ENCODE measurements around the gene DYSF. TPM values are rescaled to one million over a fixed set of nuclear protein-coding genes. Genes with fewer than 3 reads are reported as not detected.

DYSF gene
- polyA plus RNA-seq, 1 donor (not counting 4 experiments of a cell fraction or from before 2014, with no cell fraction given): 8.2 TPM

DNA sequence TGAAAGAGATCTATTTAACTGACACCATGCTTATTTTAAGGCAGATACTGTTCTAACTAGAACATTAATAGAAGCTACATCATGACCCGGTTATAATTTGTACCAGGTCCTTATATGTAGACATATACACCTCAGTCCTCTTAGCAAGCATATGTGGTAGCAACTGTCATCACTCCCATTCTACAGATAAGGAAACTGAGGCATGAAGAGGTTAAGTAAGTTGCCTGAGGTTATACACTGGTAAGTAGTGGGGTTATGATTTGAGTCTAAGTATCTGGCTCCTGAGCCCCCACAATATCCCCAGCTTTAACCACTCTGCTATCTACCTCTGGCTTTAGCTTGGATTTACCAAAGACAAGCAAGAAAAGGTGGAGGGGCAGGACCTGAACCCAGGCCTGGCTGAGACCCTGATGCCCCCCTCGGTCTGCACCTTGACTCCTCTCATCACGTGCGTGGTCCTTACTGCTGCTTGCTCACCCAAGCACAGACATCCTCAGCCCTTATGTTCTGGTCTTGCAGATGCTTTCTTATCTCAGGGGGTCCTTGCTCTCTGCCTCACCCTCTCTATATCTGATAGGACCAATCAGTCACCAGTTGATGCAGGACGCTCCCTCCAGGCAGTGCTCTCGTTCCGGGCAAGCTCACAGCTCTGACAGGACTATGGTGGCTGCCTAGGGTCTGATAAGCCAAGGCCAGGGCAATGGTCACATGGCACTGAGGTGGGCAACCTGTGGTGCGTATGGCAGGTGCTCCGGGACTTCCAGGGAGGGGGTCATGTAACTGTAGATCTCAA lies 4.0 kb downstream of the DYSF start:
- H3K36me3 ChIP-seq (ENCODE audit: control insufficient read depth in 2 of 2, extremely low read depth in 1 of 2, insufficient read depth in 2 of 2, low read length in 2 of 2): no peaks in the 10 kb centered on the region
- FAIRE-seq (no peak), DNase-seq (ENCODE audit: low read depth, low spot score) (no peak)
- TF ChIP-seq, protein P1, sequence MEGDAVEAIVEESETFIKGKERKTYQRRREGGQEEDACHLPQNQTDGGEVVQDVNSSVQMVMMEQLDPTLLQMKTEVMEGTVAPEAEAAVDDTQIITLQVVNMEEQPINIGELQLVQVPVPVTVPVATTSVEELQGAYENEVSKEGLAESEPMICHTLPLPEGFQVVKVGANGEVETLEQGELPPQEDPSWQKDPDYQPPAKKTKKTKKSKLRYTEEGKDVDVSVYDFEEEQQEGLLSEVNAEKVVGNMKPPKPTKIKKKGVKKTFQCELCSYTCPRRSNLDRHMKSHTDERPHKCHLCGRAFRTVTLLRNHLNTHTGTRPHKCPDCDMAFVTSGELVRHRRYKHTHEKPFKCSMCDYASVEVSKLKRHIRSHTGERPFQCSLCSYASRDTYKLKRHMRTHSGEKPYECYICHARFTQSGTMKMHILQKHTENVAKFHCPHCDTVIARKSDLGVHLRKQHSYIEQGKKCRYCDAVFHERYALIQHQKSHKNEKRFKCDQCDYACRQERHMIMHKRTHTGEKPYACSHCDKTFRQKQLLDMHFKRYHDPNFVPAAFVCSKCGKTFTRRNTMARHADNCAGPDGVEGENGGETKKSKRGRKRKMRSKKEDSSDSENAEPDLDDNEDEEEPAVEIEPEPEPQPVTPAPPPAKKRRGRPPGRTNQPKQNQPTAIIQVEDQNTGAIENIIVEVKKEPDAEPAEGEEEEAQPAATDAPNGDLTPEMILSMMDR (optimal IDR thresholded peaks at IDR 0.05 in 1 of 3, IDR thresholded peaks at IDR 0.05 in 1 of 3, conservative IDR thresholded peaks at IDR 0.05 in 1 of 3; ENCODE audit: extremely low read depth in 1 of 3, insufficient read depth in 2 of 3, low read length in 3 of 3): no peak
- TF ChIP-seq EZH2 (IDR thresholded peaks at IDR 0.05; ENCODE audit: low read length): no peak
- H3K4me3 ChIP-seq (ENCODE audit: control insufficient read depth in 2 of 3, extremely low read depth in 1 of 3, insufficient read depth in 2 of 3, low read depth in 1 of 3, low read length in 3 of 3): no peak overlapping the region
- no peak overlapping the region for H3K27ac ChIP-seq (ENCODE audit: control insufficient read depth, insufficient read depth, low read length)
- dilution Hi-C loops (cut with MboI; ENCODE audit: extremely low pct_ligation_motif_present, low sequenced_read_pairs): no loop called here
- no peaks in the 10 kb centered on the region for H3K9me3 ChIP-seq (ENCODE audit: control insufficient read depth, low read depth, low read length)
- no peak overlapping the region for H3K4me2 ChIP-seq (ENCODE audit: control insufficient read depth, extremely low read depth, insufficient read depth, low read depth, low read length)
- H3K4me1 ChIP-seq (ENCODE audit: control insufficient read depth, extremely low read depth, insufficient read depth, low read length): peaks cover 42% of the 10 kb centered on the region
- H3K9ac ChIP-seq (ENCODE audit: control insufficient read depth, extremely low read depth, insufficient read depth, low read length): no peak overlapping the region
- H2AFZ ChIP-seq (ENCODE audit: control insufficient read depth, low read length): no peak overlapping the region
- H3K27me3 ChIP-seq (ENCODE audit: control insufficient read depth, extremely low read depth, insufficient read depth, low read length): no peaks in the 10 kb centered on the region
- H3K9me1 ChIP-seq (ENCODE audit: control insufficient read depth, extremely low read depth, insufficient read depth, low read length): no peaks in the 10 kb centered on the region
- no peaks in the 10 kb centered on the region for H3K79me2 ChIP-seq (ENCODE audit: control insufficient read depth, insufficient read depth, low read length)
- H4K20me1 ChIP-seq (ENCODE audit: control insufficient read depth, extremely low read depth, insufficient read depth, low read length): no peaks in the 10 kb centered on the region

DNA sequence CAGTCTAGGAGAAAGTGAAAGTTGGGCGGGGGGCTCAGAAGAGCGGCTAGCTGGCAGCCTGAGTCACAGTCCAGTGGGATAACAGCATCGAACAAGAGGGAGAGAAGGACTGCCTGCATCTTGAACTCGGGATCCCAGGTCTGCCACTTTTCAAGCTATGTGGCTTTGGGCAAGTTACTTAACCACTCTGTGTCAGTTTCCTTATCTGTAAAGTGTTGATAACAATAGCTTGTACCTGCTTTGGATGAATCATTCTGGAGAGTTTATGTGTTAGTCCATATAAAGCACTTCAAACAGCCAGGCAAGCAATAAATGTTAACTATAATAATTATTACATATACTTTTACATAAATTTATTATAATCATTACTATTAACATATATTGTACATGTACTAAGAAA lies 4.6 kb downstream of the DYSF start:
- no peak for FAIRE-seq
- TF ChIP-seq, protein P1 (optimal IDR thresholded peaks at IDR 0.05 in 1 of 3, IDR thresholded peaks at IDR 0.05 in 1 of 3, conservative IDR thresholded peaks at IDR 0.05 in 1 of 3; ENCODE audit: extremely low read depth in 1 of 3, insufficient read depth in 2 of 3, low read length in 3 of 3): no peak
- TF ChIP-seq EZH2 (IDR thresholded peaks at IDR 0.05; ENCODE audit: low read length): no peak

More for the DNA sequence above, 4.6 kb downstream of the DYSF start:
- Histone ChIP-seq H3K36me3 (ENCODE audit: control insufficient read depth in 2 of 2, extremely low read depth in 1 of 2, insufficient read depth in 2 of 2, low read length in 2 of 2) (no peaks in the 10 kb centered on the region), H2AFZ (ENCODE audit: control insufficient read depth, low read length) (no peak overlapping the region), H3K9me1 (ENCODE audit: control insufficient read depth, extremely low read depth, insufficient read depth, low read length) (no peaks in the 10 kb centered on the region), H3K4me3 (ENCODE audit: control insufficient read depth in 2 of 3, extremely low read depth in 1 of 3, insufficient read depth in 2 of 3, low read depth in 1 of 3, low read length in 3 of 3) (no peak overlapping the region), H3K27me3 (ENCODE audit: control insufficient read depth, extremely low read depth, insufficient read depth, low read length) (no peaks in the 10 kb centered on the region), H3K9me3 (ENCODE audit: control insufficient read depth, low read depth, low read length) (peaks cover 2% of the 10 kb centered on the region), H4K20me1 (ENCODE audit: control insufficient read depth, extremely low read depth, insufficient read depth, low read length) (no peaks in the 10 kb centered on the region), H3K4me2 (ENCODE audit: control insufficient read depth, extremely low read depth, insufficient read depth, low read depth, low read length) (no peak overlapping the region), H3K27ac (ENCODE audit: control insufficient read depth, insufficient read depth, low read length) (no peak overlapping the region), H3K9ac (ENCODE audit: control insufficient read depth, extremely low read depth, insufficient read depth, low read length) (no peak overlapping the region), H3K79me2 (ENCODE audit: control insufficient read depth, insufficient read depth, low read length) (no peaks in the 10 kb centered on the region), H3K4me1 (ENCODE audit: control insufficient read depth, extremely low read depth, insufficient read depth, low read length) (peaks cover 38% of the 10 kb centered on the region)
- DNase-seq (ENCODE audit: low read depth, low spot score): no peak
- dilution Hi-C loops (cut with MboI; ENCODE audit: extremely low pct_ligation_motif_present, low sequenced_read_pairs): no loop called here

All from keratinocyte (primary cell).